ENCODE results near the gene RFK. TPM values are rescaled to one million over a fixed set of nuclear protein-coding genes. Genes with fewer than 3 reads are reported as not detected.

Gene RFK
- total and polyA plus RNA-seq, 2 of the 13 experiments (the other 11 are each of a cell fraction or from before 2014, with no cell fraction given), result 18.2 to 37.2 TPM

GRCh38 chr9:76423216-76424177, 29.3 kb upstream of the RFK start (continued):
- TF ChIP-seq NFAT5 (CRISPR knock-in tag; IDR thresholded peaks at IDR 0.05) (no peak), MEF2D (CRISPR knock-in tag; IDR thresholded peaks at IDR 0.05) (no peak), ATF5 (CRISPR knock-in tag; IDR thresholded peaks at IDR 0.05; ENCODE audit: low read depth) (no peak), TBX3 (IDR thresholded peaks at IDR 0.05; ENCODE audit: borderline replicate concordance) (peak; percentile 93), ZNF749 (CRISPR knock-in tag; IDR thresholded peaks at IDR 0.05; ENCODE audit: borderline replicate concordance) (no peak), ZBTB25 (CRISPR knock-in tag; IDR thresholded peaks at IDR 0.05) (no peak), AFF4 (CRISPR knock-in tag; IDR thresholded peaks at IDR 0.05) (no peak), MAFF (IDR thresholded peaks at IDR 0.05; ENCODE audit: low read depth, low read length) (no peak), ZC3H13 (CRISPR knock-in tag; IDR thresholded peaks at IDR 0.05) (no peak), U2AF1 (optimal IDR thresholded peaks at IDR 0.05; ENCODE audit: low read depth, low read length) (no peak), HNF1B (CRISPR knock-in tag; IDR thresholded peaks at IDR 0.05) (no peak), ZNF430 (CRISPR knock-in tag; IDR thresholded peaks at IDR 0.05) (no peak)

Measured in HepG2 (cell line).